Measurements from ENCODE around the gene NEK4. TPM values are rescaled to one million over a fixed set of nuclear protein-coding genes. Genes with fewer than 3 reads are reported as not detected.
A peak's percentile ranks its signal among the peaks of the same experiment; 100 is the strongest.

NEK4 gene
- total RNA-seq, 1 donor from 2014 or later, result 18.5 TPM

DNA sequence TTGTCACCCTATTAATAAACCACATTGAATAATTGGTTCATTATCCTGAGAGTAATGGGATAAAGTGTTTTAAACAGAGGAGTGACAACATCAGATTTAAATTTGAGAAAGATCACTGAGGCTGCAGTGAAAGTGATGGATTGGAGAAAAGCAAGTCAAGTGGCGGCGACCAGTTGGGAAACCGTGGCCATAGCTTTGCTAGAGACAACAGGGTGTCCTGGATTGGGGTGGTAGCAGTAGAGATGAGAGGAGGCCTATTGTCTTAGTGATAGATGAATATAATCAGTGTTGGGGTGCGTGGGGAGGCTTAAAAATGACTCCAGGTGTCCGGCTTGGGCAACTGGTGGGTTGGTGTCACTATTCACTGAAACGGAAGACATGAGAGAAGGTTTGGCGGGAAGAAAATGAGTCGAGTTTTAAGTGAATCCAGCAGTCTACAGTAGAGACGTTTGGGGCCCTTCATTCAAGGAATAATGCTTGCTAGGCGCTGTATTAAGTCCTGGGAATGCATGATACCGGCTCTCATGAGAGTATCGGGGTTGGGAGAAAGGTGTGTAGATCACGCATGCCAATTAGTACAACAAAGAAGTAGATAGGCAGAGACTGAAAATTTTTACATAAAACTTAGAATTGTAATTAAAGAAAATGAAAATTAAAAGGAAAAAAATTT, 819 bp downstream of the NEK4 start:
- Histone ChIP-seq H3K4me3 (ENCODE audit: low read depth, low read length) (peak overlapping the region; percentile 87), H3K36me3 (ENCODE audit: control insufficient read depth, insufficient read depth, low read length) (no peaks in the 10 kb centered on the region), H3K27me3 (ENCODE audit: control insufficient read depth, insufficient read depth, low read length) (no peaks in the 10 kb centered on the region)
- TF ChIP-seq CTCF (IDR thresholded peaks at IDR 0.05; ENCODE audit: insufficient read depth, low read length, poor library complexity, severe bottlenecking), result no peak
- no peak for DNase-seq (ENCODE audit: low read depth)

DNA sequence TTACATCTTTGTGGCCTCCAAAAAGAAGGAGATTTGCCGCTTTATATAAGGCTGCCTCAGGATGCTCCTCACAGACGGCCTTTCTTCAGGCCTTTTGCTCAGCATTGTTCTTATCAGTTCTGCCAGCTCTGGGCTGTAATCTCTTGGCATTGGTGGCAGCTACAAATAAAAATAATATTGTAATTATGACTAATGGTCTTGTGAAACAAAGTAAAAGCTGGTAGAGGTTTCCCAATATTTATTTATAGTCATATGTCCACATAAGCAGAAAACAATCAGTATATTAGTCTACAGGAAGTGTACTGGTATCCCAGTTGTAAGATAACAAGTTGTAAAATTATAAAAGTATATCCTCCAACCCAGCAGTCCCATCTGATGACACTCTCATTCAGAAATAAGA, 7.3 kb downstream of the NEK4 start:
- H3K27me3 ChIP-seq (ENCODE audit: control insufficient read depth, insufficient read depth, low read length), result no peaks in the 10 kb centered on the region
- H3K36me3 ChIP-seq (ENCODE audit: control insufficient read depth, insufficient read depth, low read length), result no peaks in the 10 kb centered on the region
- H3K4me3 ChIP-seq (ENCODE audit: low read depth, low read length), result no peak overlapping the region
- no peak for TF ChIP-seq CTCF (IDR thresholded peaks at IDR 0.05; ENCODE audit: insufficient read depth, low read length, poor library complexity, severe bottlenecking)
- no peak for DNase-seq (ENCODE audit: low read depth)

DNA sequence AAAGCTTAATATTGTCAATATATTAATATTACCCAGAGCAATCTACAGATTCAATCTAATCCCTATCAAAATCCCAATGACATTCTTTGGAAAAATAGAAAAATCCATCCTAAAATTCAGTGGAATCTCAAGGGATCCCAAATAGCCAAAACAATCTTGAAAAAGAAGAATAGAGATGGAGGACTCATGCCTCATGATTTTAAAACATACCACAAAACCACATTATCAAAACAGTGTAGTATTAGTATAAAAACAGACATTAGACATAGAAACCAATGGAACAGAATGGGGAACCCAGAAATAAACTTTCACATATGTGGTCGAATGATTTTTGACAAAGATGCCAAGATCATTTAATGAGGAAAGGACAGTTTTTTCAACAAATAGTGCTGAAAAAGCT, 14.6 kb downstream of the NEK4 start:
- no peaks in the 10 kb centered on the region for H3K27me3 ChIP-seq (ENCODE audit: control insufficient read depth, insufficient read depth, low read length)
- TF ChIP-seq CTCF (IDR thresholded peaks at IDR 0.05; ENCODE audit: insufficient read depth, low read length, poor library complexity, severe bottlenecking), result no peak
- H3K4me3 ChIP-seq (ENCODE audit: low read depth, low read length), result no peak overlapping the region
- H3K36me3 ChIP-seq (ENCODE audit: control insufficient read depth, insufficient read depth, low read length), result peaks cover 1% of the 10 kb centered on the region
- DNase-seq (ENCODE audit: low read depth), result no peak

DNA sequence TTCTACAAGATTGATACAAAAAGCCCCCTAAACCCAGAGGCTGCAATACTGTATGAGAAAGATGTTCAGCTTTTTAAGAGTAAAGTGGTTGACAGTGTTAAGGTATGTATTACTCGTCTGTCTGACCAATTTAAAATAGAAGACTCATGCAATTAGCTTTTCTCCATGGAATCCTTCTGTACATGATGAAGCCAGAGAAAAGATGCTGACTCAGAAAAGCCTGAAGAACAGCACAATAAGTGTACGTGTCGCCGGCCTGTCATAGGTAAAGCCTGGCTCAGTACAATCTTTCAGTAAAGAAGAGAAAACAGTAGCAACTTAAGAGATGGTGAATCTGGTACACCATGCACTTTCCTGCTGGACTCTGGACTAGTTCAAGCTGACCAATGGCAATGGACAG, 16.4 kb downstream of the NEK4 start:
- Histone ChIP-seq H3K36me3 (ENCODE audit: control insufficient read depth, insufficient read depth, low read length) (peaks cover 1% of the 10 kb centered on the region), H3K27me3 (ENCODE audit: control insufficient read depth, insufficient read depth, low read length) (no peaks in the 10 kb centered on the region), H3K4me3 (ENCODE audit: low read depth, low read length) (no peak overlapping the region)
- DNase-seq (ENCODE audit: low read depth), result no peak
- TF ChIP-seq CTCF (IDR thresholded peaks at IDR 0.05; ENCODE audit: insufficient read depth, low read length, poor library complexity, severe bottlenecking), result no peak

GRCh38 chr3:52752045-52752660, 18.6 kb downstream of the NEK4 start:
- DNase-seq (ENCODE audit: low read depth), result no peak
- Histone ChIP-seq H3K4me3 (ENCODE audit: low read depth, low read length) (no peak overlapping the region), H3K36me3 (ENCODE audit: control insufficient read depth, insufficient read depth, low read length) (peaks cover 1% of the 10 kb centered on the region), H3K27me3 (ENCODE audit: control insufficient read depth, insufficient read depth, low read length) (no peaks in the 10 kb centered on the region)
- no peak for TF ChIP-seq CTCF (IDR thresholded peaks at IDR 0.05; ENCODE audit: insufficient read depth, low read length, poor library complexity, severe bottlenecking)

DNA sequence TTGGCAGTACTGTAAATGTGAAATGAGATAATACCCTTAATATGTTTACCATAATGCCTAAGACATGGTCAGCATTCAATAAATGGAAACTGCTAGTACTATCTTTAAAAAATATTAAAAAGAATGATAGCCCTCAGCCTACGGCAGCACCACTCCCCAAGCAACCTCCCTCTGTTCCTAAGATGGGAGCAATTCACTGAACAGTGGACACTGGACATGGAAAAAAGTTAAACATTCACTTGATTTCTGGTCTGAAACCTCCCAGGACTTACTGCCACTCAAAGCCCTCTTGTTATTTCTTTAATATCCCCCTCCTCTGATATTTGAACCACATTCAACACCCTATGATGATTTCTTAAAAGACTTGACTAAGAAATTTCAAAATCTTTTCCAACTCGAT, 27.0 kb downstream of the NEK4 start:
- H3K4me3 ChIP-seq (ENCODE audit: low read depth, low read length), result no peak overlapping the region
- no peak for TF ChIP-seq CTCF (IDR thresholded peaks at IDR 0.05; ENCODE audit: insufficient read depth, low read length, poor library complexity, severe bottlenecking)
- no peak for DNase-seq (ENCODE audit: low read depth)
- H3K36me3 ChIP-seq (ENCODE audit: control insufficient read depth, insufficient read depth, low read length), result no peaks in the 10 kb centered on the region
- H3K27me3 ChIP-seq (ENCODE audit: control insufficient read depth, insufficient read depth, low read length), result no peaks in the 10 kb centered on the region

All from kidney epithelial cell (primary cell).